HCT116 (cell line): ENCODE measurements around the gene TIRAP. TPM values are rescaled to one million over a fixed set of nuclear protein-coding genes. Genes with fewer than 3 reads are reported as not detected.

Experiments used
- ATAC-seq: fragments of 200-7000 bp; cut with Tn5 transposase; 2 replicates; pipeline ENCODE4 v1.9.1; 2020; ENCODE audit warnings: mild to moderate bottlenecking, moderate library complexity
- BruUV-seq: library from RNA; stranded (reverse); fragments of 400-500 nt; replicated peaks from 2 replicates; lab custom pipeline; 2021; lab: Mats Ljungman, UMichigan
- CTCF ChIA-PET: fragments of 300-600 bp; sonication (Branson Sonifier 250); formaldehyde crosslinking; loops from one replicate; lab custom pipeline; 2021; ENCODE audit warnings: antibody characterized with exemption; lab: Charles Lee
- POLR2A ChIA-PET: fragments of 300-600, 350-600 bp; sonication (Branson Sonifier 250); formaldehyde crosslinking; loops from one replicate; lab custom pipeline; 2021; ENCODE audit warnings: antibody characterized with exemption; lab: Charles Lee
- RAD21 ChIA-PET, 2 experiments: fragments of 300-600 bp; sonication (Branson Sonifier 250); formaldehyde crosslinking; loops; one replicate each; lab custom pipeline; 2023; ENCODE audit warnings: low total read pairs in 2 of 2; ENCODE audit not compliant: uncharacterized antibody in 2 of 2, unreplicated experiment in 2 of 2, low non-redundant PET in 1 of 2; lab: Charles Lee
- DNase-seq: peaks from one replicate; pipeline ENCODE4 v3.0.0-alpha.2; 2010; ENCODE audit warnings: low read depth, low spot score
- H2AFZ ChIP-seq: fragments of 200-600 bp; shearing (Covaris generic), sonication (generic); 2 replicates; pipeline ENCODE4 v1.6.1; 2017; ENCODE audit warnings: low read depth, mixed run types, mixed read lengths, antibody characterized with exemption, low read length; ENCODE audit not compliant: poor library complexity, severe bottlenecking
- H3K27ac ChIP-seq: 2 replicates; pipeline ENCODE4 v1.5.1; 2012; ENCODE audit warnings: low read depth, low read length
- H3K27me3 ChIP-seq: fragments of 200-600 bp; sonication (generic); 2 replicates; pipeline ENCODE4 v1.6.1; 2016; ENCODE audit warnings: mixed run types, low read length, mixed read lengths; ENCODE audit not compliant: insufficient read depth
- H3K36me3 ChIP-seq, 2 experiments: fragments of 200-500 bp in 1 of 2; fragments of 200-600 bp in 1 of 2; sonication (Bioruptor generic) in 1 of 2; sonication (generic) in 1 of 2; 2 replicates each; pipeline versions ENCODE4 v1.5.1 to v1.6.1; 2014 to 2016; ENCODE audit warnings: low read length in 2 of 2, inconsistent platforms in 1 of 2, mixed read lengths in 1 of 2, mixed run types in 1 of 2; ENCODE audit not compliant: insufficient read depth in 2 of 2, control insufficient read depth in 1 of 2
- H3K4me1 ChIP-seq, 2 experiments: fragments of 200-600 bp in 1 of 2; sonication (generic) in 1 of 2; 2 replicates each; pipeline versions ENCODE4 v1.5.1 to v1.6.1; 2012 to 2017; ENCODE audit warnings: low read length in 2 of 2, inconsistent platforms in 1 of 2, mild to moderate bottlenecking in 1 of 2, mixed read lengths in 1 of 2, mixed run types in 1 of 2, moderate library complexity in 1 of 2; ENCODE audit not compliant: insufficient read depth in 2 of 2, control insufficient read depth in 1 of 2
- H3K4me2 ChIP-seq: fragments of 200-600 bp; sonication (generic); 2 replicates; pipeline ENCODE4 v1.6.1; 2017; ENCODE audit warnings: mixed run types, low read length, mixed read lengths
- H3K4me3 ChIP-seq, 2 experiments: fragments of 200-600 bp in 1 of 2; sonication (generic) in 1 of 2; replicated peaks in 1 of 2; 2 replicates each; pipeline ENCODE4 v1.5.1; 2011 to 2016; ENCODE audit warnings: low read length in 2 of 2, control low read depth in 1 of 2, low read depth in 1 of 2, mild to moderate bottlenecking in 1 of 2, mixed read lengths in 1 of 2, mixed run types in 1 of 2
- H3K79me2 ChIP-seq: fragments of 200-600 bp; sonication (generic); 2 replicates; pipeline ENCODE4 v1.6.1; 2017; ENCODE audit warnings: mild to moderate bottlenecking, mixed run types, low read length, moderate library complexity, mixed read lengths; ENCODE audit not compliant: insufficient read depth
- H3K9ac ChIP-seq: fragments of 200-600 bp; sonication (generic); 2 replicates; pipeline ENCODE4 v1.6.1; 2016; ENCODE audit warnings: low read length, mixed read lengths
- H3K9me2 ChIP-seq: fragments of 200-600 bp; sonication (generic), shearing (Covaris generic); 2 replicates; pipeline ENCODE4 v1.6.1; 2017; ENCODE audit warnings: mixed run types, mild to moderate bottlenecking, moderate library complexity; ENCODE audit not compliant: insufficient read depth
- H3K9me3 ChIP-seq, 2 experiments: fragments of 200-500 bp in 1 of 2; fragments of 200-600 bp in 1 of 2; sonication (Bioruptor generic) in 1 of 2; sonication (generic) in 1 of 2; 2 replicates each; pipeline ENCODE4 v1.6.1; 2014 to 2017; ENCODE audit warnings: low read length in 2 of 2, mixed read lengths in 2 of 2, inconsistent platforms in 1 of 2, low read depth in 1 of 2, mild to moderate bottlenecking in 1 of 2, mixed run types in 1 of 2, moderate library complexity in 1 of 2; ENCODE audit not compliant: control insufficient read depth in 1 of 2, insufficient read depth in 1 of 2
- H4K20me1 ChIP-seq: fragments of 200-600 bp; sonication (generic), shearing (Covaris generic); 2 replicates; pipeline ENCODE4 v1.6.1; 2017; ENCODE audit warnings: mixed run types, mild to moderate bottlenecking, moderate library complexity; ENCODE audit not compliant: insufficient read depth
- CEBPB ChIP-seq: IDR thresholded peaks from 2 replicates; pipeline ENCODE4 v1.6.1; 2012; ENCODE audit warnings: low read depth
- CTCF ChIP-seq, 3 experiments: fragments of 200-600 bp in 1 of 3; sonication (generic) in 1 of 3; IDR thresholded peaks in 2 of 3; conservative IDR thresholded peaks in 1 of 3; 2 replicates each; pipeline ENCODE4 v1.5.1; 2012 to 2017; ENCODE audit warnings: low read depth in 2 of 3, low read length in 2 of 3, antibody characterized with exemption in 1 of 3, borderline replicate concordance in 1 of 3, control low read depth in 1 of 3, mild to moderate bottlenecking in 1 of 3, mixed read lengths in 1 of 3, mixed run types in 1 of 3, moderate library complexity in 1 of 3; ENCODE audit not compliant: insufficient read depth in 1 of 3
- EGR1 ChIP-seq: IDR thresholded peaks from 2 replicates; pipeline ENCODE4 v1.6.1; 2012; ENCODE audit warnings: low read depth
- ELF1 ChIP-seq: IDR thresholded peaks from 2 replicates; pipeline ENCODE4 v1.6.1; 2012; ENCODE audit warnings: low read depth, borderline replicate concordance
- MAX ChIP-seq: IDR thresholded peaks from 2 replicates; pipeline ENCODE4 v1.6.1; 2012
- POLR2AphosphoS5 ChIP-seq: IDR thresholded peaks from 2 replicates; pipeline ENCODE4 v1.6.1; 2011; ENCODE audit warnings: mild to moderate bottlenecking, low read depth, low read length, moderate library complexity
- RAD21 ChIP-seq: IDR thresholded peaks from 2 replicates; pipeline ENCODE4 v1.6.1; 2012; ENCODE audit warnings: low read depth, mild to moderate bottlenecking
- SP1 ChIP-seq: IDR thresholded peaks from 2 replicates; pipeline ENCODE4 v1.6.1; 2012; ENCODE audit warnings: low read depth
- SRF ChIP-seq: IDR thresholded peaks from 2 replicates; pipeline ENCODE4 v1.6.1; 2012; ENCODE audit warnings: low read depth
- TCF7L2 ChIP-seq: IDR thresholded peaks from 2 replicates; pipeline ENCODE4 v1.7.0; 2011; ENCODE audit warnings: borderline replicate concordance, inconsistent platforms; ENCODE audit not compliant: insufficient read depth, insufficient read length; ENCODE audit errors: extremely low read depth
- ZBTB33 ChIP-seq: IDR thresholded peaks from 2 replicates; pipeline ENCODE4 v1.6.1; 2011; ENCODE audit warnings: mild to moderate bottlenecking, low read length, moderate library complexity; ENCODE audit not compliant: insufficient replicate concordance; ENCODE audit errors: extremely low read depth
- ZFX ChIP-seq: fragments of 450-650 bp; IDR thresholded peaks from 2 replicates; pipeline ENCODE4 v1.6.1; 2017
- ZNF274 ChIP-seq: fragments of 200-500 bp; sonication (Bioruptor generic); IDR thresholded peaks from 2 replicates; pipeline ENCODE4 v1.6.1; 2014; ENCODE audit warnings: mild to moderate bottlenecking, low read depth, low read length, inconsistent platforms
- intact Hi-C: fragments of 100-400 bp; cut with micrococcal nuclease; formaldehyde crosslinking; loops from 2 replicates; pipeline ENCODE4 v1.10.0; 2022
- total RNA-seq: library from RNA; stranded (reverse); gene quantifications from one replicate; pipeline ENCODE4 v1.2.1, GENCODE V29; 2021; ENCODE audit not compliant: unreplicated experiment

TIRAP gene
- total RNA-seq, 1 experiment from 2014 or later, result 10.8 TPM

- ATAC-seq, result no peak
These were observed 45.6 kb downstream of the TIRAP start for GRCh38 chr11:126328444-126328843.

GRCh38 chr11:126328938-126329643 is 46.2 kb downstream of the TIRAP start:
- Histone ChIP-seq H3K27me3 (no peaks in the 10 kb centered on the region), H2AFZ (no peak overlapping the region), H3K4me3 (no peak overlapping the region), H3K9me3 (no peaks in the 10 kb centered on the region), H3K27ac (no peak overlapping the region), H4K20me1 (no peaks in the 10 kb centered on the region), H3K9ac (no peak overlapping the region), H3K79me2 (no peaks in the 10 kb centered on the region), H3K36me3 (no peaks in the 10 kb centered on the region), H3K4me1 (peaks cover 0 to 10% of the 10 kb centered on the region in 2 experiments; a peak in 2 of 4 replicates), H3K9me2 (no peaks in the 10 kb centered on the region), H3K4me2 (no peak overlapping the region)
- ChIA-PET POLR2A (no interaction called here), RAD21 (no interaction called here), CTCF (no interaction called here)
- no TSS peak for BruUV-seq
- TF ChIP-seq ZBTB33 (no peak), RAD21 (no peak), SP1 (no peak), CTCF (IDR thresholded peaks at IDR 0.05 in 2 of 3, conservative IDR thresholded peaks at IDR 0.05 in 1 of 3; ENCODE audit: borderline replicate concordance in 1 of 3, insufficient read depth in 1 of 3, low read depth in 2 of 3, low read length in 2 of 3) (no peak), ELF1 (no peak), CEBPB (no peak), ZNF274 (no peak), MAX (no peak), TCF7L2 (no peak), EGR1 (no peak), ZFX (no peak)
- intact Hi-C loops, result no loop called here
- ATAC-seq (no peak), DNase-seq (no peak)

More at GRCh38 chr11:126328444-126328843, 45.6 kb downstream of the TIRAP start:
- Histone ChIP-seq H2AFZ (no peak overlapping the region), H3K4me2 (no peak overlapping the region)
- no peak for DNase-seq
- BruUV-seq, result no TSS peak
- TF ChIP-seq SRF (no peak), POLR2AphosphoS5 (no peak)
- TF ChIP-seq, all 23 proteins: peak for 0
- CTCF ChIA-PET, result no interaction called here
- H3K36me3 ChIP-seq, result no peaks in the 10 kb centered on the region
- H3K27me3 ChIP-seq, result no peaks in the 10 kb centered on the region
- H3K79me2 ChIP-seq, result no peaks in the 10 kb centered on the region
- intact Hi-C loops, result no loop called here
- no peaks in the 10 kb centered on the region for H3K9me3 ChIP-seq
- H3K4me3 ChIP-seq, result no peak overlapping the region
- H3K27ac ChIP-seq, result no peak overlapping the region
- POLR2A ChIA-PET, result no interaction called here
- RAD21 ChIA-PET, result no interaction called here
- no peaks in the 10 kb centered on the region for H4K20me1 ChIP-seq
- no peaks in the 10 kb centered on the region for H3K9me2 ChIP-seq
- H3K4me1 ChIP-seq, result peaks cover 0 to 10% of the 10 kb centered on the region in 2 experiments; a peak in 2 of 4 replicates
- H3K9ac ChIP-seq, result no peak overlapping the region
